Germinal center (tissue), 1 donor: ENCODE measurements around the gene MAT1A.

Experiments
- DNase-seq: peaks from one replicate; pipeline ENCODE4 v3.0.0; 2012; ENCODE audit warnings: mixed read lengths, low spot score

The MAT1A gene

GRCh38 chr10:80281784-80282765 lies 7.4 kb downstream of the MAT1A start:
- no peak for DNase-seq

GRCh38 chr10:80281292-80281691 lies 8.2 kb downstream of the MAT1A start:
- DNase-seq, result no peak

- DNase-seq, result no peak
Measured at GRCh38 chr10:80280071-80280800, 9.2 kb downstream of the MAT1A start.

- DNase-seq, result no peak
Measured at GRCh38 chr10:80279146-80279545, 10.3 kb downstream of the MAT1A start.

- no peak for DNase-seq
Measured at GRCh38 chr10:80278480-80278879, 11.0 kb downstream of the MAT1A start.

- DNase-seq, result no peak
Measured at GRCh38 chr10:80277567-80278250, 11.7 kb downstream of the MAT1A start.

GRCh38 chr10:80277016-80277415 lies 12.4 kb downstream of the MAT1A start:
- no peak for DNase-seq

- DNase-seq, result no peak
Measured at GRCh38 chr10:80276335-80276734, 13.1 kb downstream of the MAT1A start.

- no peak for DNase-seq
Measured at GRCh38 chr10:80275756-80276155, 13.7 kb downstream of the MAT1A start.

GRCh38 chr10:80275135-80275498 lies 14.3 kb downstream of the MAT1A start:
- no peak for DNase-seq

- DNase-seq, result no peak
Measured at GRCh38 chr10:80274396-80275134, 14.9 kb downstream of the MAT1A start.

- DNase-seq, result no peak
Measured at GRCh38 chr10:80273523-80274170, 15.8 kb downstream of the MAT1A start.

- no peak for DNase-seq
Measured at GRCh38 chr10:80272793-80273522, 16.5 kb downstream of the MAT1A start.

- DNase-seq, result no peak
Measured at GRCh38 chr10:80271416-80271815, 18.0 kb downstream of the MAT1A start.

- no peak for DNase-seq
Measured at GRCh38 chr10:80270887-80271286, 18.6 kb downstream of the MAT1A start.

GRCh38 chr10:80268938-80269588 lies 20.4 kb downstream of the MAT1A start:
- DNase-seq, result no peak

- no peak for DNase-seq
Measured at GRCh38 chr10:80268266-80268665, 21.2 kb downstream of the MAT1A start.

- no peak for DNase-seq
Measured at GRCh38 chr10:80266513-80266863, 23.0 kb downstream of the MAT1A start.

GRCh38 chr10:80265740-80266512 lies 23.5 kb downstream of the MAT1A start:
- DNase-seq, result no peak
